PFSK-1 (cell line): ENCODE data around the gene KMT2C.

Source experiments
- FOXP2 ChIP-seq: optimal IDR thresholded peaks from 2 replicates; pipeline ENCODE3; 2011; ENCODE audit warnings: borderline replicate concordance, control low read depth, inconsistent platforms; ENCODE audit not compliant: insufficient read depth; ENCODE audit errors: extremely low read length, extremely low read depth
- POLR2AphosphoS5 ChIP-seq: IDR thresholded peaks from 2 replicates; pipeline ENCODE4 v1.6.1; 2012; ENCODE audit warnings: low read depth, mild to moderate bottlenecking, control low read depth, low read length, moderate library complexity
- REST ChIP-seq, 2 experiments: IDR thresholded peaks; 2 replicates each; pipeline versions ENCODE4 v1.6.1 to v1.8.0; 2011 to 2012; ENCODE audit warnings: low read depth in 2 of 2, low read length in 2 of 2, control low read depth in 1 of 2, inconsistent platforms in 1 of 2, mild to moderate bottlenecking in 1 of 2, moderate library complexity in 1 of 2; ENCODE audit not compliant: insufficient read depth in 1 of 2
- SIN3A ChIP-seq: IDR thresholded peaks from 2 replicates; pipeline ENCODE4 v1.6.1; 2012; ENCODE audit warnings: mild to moderate bottlenecking, low read length, moderate library complexity, borderline replicate concordance; ENCODE audit not compliant: insufficient read depth
- TAF1 ChIP-seq: IDR thresholded peaks from 2 replicates; pipeline ENCODE4 v1.6.1; 2012; ENCODE audit warnings: low read length, control low read depth, borderline replicate concordance; ENCODE audit not compliant: insufficient read depth

- no peak for TF ChIP-seq POLR2AphosphoS5
- TF ChIP-seq TAF1, result no peak
- no peak for TF ChIP-seq FOXP2
- no peak for TF ChIP-seq REST (IDR thresholded peaks at IDR 0.05; ENCODE audit: insufficient read depth in 1 of 2, low read depth in 2 of 2, low read length in 2 of 2)
- no peak for TF ChIP-seq SIN3A
These were observed 123.5 kb downstream of the KMT2C start for GRCh38 chr7:152312316-152312715.
